Measurements from ENCODE around the gene ADRM1.

DNA sequence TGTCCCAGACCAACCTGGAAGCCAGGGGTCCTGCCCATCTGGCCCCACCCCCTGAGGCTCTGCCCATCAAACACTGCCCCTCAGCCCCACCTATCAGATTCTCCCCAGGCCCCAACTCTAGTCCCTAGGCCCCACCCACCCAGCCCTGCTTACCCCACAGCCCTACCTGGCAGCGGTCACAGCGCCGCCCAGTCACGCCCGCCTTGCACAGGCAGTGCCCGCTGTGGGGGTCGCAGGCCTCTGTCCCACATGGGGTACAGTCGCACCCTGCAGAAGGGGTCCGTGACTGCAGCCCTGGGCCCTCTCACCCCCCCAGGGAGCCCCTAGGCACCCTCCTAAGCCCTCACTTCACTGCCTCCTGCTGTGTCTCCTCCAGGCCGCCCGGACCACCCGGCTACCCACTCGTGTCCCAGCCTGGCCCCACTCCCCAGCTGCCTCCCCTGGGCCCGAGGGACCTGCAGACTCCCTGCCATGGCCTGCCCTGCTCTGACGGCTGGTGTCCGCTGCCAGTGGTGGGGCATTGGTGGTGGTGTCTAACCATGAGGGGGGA lies 19.8 kb downstream of the ADRM1 start:
- TF ChIP-seq, protein P1, sequence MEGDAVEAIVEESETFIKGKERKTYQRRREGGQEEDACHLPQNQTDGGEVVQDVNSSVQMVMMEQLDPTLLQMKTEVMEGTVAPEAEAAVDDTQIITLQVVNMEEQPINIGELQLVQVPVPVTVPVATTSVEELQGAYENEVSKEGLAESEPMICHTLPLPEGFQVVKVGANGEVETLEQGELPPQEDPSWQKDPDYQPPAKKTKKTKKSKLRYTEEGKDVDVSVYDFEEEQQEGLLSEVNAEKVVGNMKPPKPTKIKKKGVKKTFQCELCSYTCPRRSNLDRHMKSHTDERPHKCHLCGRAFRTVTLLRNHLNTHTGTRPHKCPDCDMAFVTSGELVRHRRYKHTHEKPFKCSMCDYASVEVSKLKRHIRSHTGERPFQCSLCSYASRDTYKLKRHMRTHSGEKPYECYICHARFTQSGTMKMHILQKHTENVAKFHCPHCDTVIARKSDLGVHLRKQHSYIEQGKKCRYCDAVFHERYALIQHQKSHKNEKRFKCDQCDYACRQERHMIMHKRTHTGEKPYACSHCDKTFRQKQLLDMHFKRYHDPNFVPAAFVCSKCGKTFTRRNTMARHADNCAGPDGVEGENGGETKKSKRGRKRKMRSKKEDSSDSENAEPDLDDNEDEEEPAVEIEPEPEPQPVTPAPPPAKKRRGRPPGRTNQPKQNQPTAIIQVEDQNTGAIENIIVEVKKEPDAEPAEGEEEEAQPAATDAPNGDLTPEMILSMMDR (IDR thresholded peaks at IDR 0.05), result no peak
- no peak for TF ChIP-seq POLR2A (IDR thresholded peaks at IDR 0.05)

All from adrenal gland (tissue), 5 donors.